HG02571 (cell line): ENCODE measurements around the gene MAGEH1.

Experiments
- ATAC-seq: cut with Tn5 transposase; IDR thresholded peaks from one replicate; pipeline ENCODE4 v1.9.1; 2021; ENCODE audit warnings: mild to moderate bottlenecking, moderate library complexity; ENCODE audit not compliant: unreplicated experiment

The MAGEH1 gene

GRCh38 chrX:55489314-55490009 lies 37.5 kb downstream of the MAGEH1 start, which contains the start of gene USP51:
Gene USP51 (minus strand): TSS chrX:55489848. CDS start chrX:55488939, 909 bp downstream.
- ATAC-seq, result peak; percentile 49

- no peak for ATAC-seq
Observed at GRCh38 chrX:55490121-55490520, 38.2 kb downstream of the MAGEH1 start.

- ATAC-seq, result no peak
Observed at GRCh38 chrX:55490974-55491373, 39.0 kb downstream of the MAGEH1 start.
